ENCODE results near the gene BRDT. TPM values are rescaled to one million over a fixed set of nuclear protein-coding genes. Genes with fewer than 3 reads are reported as not detected.

BRDT gene
- total and polyA plus RNA-seq, 4 donors = 0.15 TPM; not detected in 3

GRCh38 chr1:91981996-91982609 is 32.9 kb downstream of the BRDT start:
- 43 to 46% methylated on average over 1 of the region's 1 CpG for WGBS, 2 donors
- peaks cover 0 to 5% (median 0%) of the 10 kb centered on the region in 5 donors for H3K4me1 ChIP-seq (ENCODE audit: control insufficient read depth in 5 of 5, insufficient read depth in 5 of 5, low read length in 5 of 5)

GRCh38 chr1:91993256-91993655 is 44.1 kb downstream of the BRDT start:
- Histone ChIP-seq H3K9ac (ENCODE audit: insufficient read depth in 1 of 2, low read length in 2 of 2) (no peak overlapping the region), H3K36me3 (ENCODE audit: control insufficient read depth in 4 of 4, insufficient read depth in 4 of 4, low read length in 4 of 4) (no peaks in the 10 kb centered on the region), H3K9me3 (ENCODE audit: control insufficient read depth in 4 of 4, insufficient read depth in 3 of 4, low read length in 3 of 4) (no peaks in the 10 kb centered on the region), H3K27me3 (ENCODE audit: control insufficient read depth in 3 of 3, insufficient read depth in 3 of 3, low read length in 2 of 3) (no peaks in the 10 kb centered on the region), H3K4me1 (ENCODE audit: control insufficient read depth in 5 of 5, insufficient read depth in 5 of 5, low read length in 5 of 5) (peaks cover 0 to 3% (median 0%) of the 10 kb centered on the region in 5 donors), H3K4me3 (no peak overlapping the region), H3K27ac (ENCODE audit: low read depth in 1 of 2, low read length in 1 of 2) (no peak overlapping the region)
- ATAC-seq (ENCODE audit: insufficient read depth, low FRiP score) (no peak), DNase-seq (no peak)
- 95 to 100% methylated on average over 1 of the region's 1 CpG for WGBS, 2 donors
- no peak for TF ChIP-seq CTCF (IDR thresholded peaks at IDR 0.05; ENCODE audit: control extremely low read depth, extremely low read depth)

More at GRCh38 chr1:91981996-91982609, 32.9 kb downstream of the BRDT start:
- no peak for ATAC-seq (ENCODE audit: insufficient read depth, low FRiP score)
- Histone ChIP-seq H3K9ac (ENCODE audit: insufficient read depth in 1 of 2, low read length in 2 of 2) (no peak overlapping the region), H3K4me3 (no peak overlapping the region), H3K36me3 (ENCODE audit: control insufficient read depth in 4 of 4, insufficient read depth in 4 of 4, low read length in 4 of 4) (no peaks in the 10 kb centered on the region), H3K27ac (ENCODE audit: low read depth in 1 of 2, low read length in 1 of 2) (no peak overlapping the region), H3K27me3 (ENCODE audit: control insufficient read depth in 3 of 3, insufficient read depth in 3 of 3, low read length in 2 of 3) (no peaks in the 10 kb centered on the region), H3K9me3 (ENCODE audit: control insufficient read depth in 4 of 4, insufficient read depth in 3 of 4, low read length in 3 of 4) (no peaks in the 10 kb centered on the region)
- no peak for TF ChIP-seq CTCF (IDR thresholded peaks at IDR 0.05; ENCODE audit: control extremely low read depth, extremely low read depth)
- DNase-seq = peak in 2 of 3 donors; percentile 1 to 6

- H3K4me1 ChIP-seq (ENCODE audit: control insufficient read depth in 5 of 5, insufficient read depth in 5 of 5, low read length in 5 of 5) = no peaks in the 10 kb centered on the region
- H3K27ac ChIP-seq (ENCODE audit: low read depth in 1 of 2, low read length in 1 of 2) = no peak overlapping the region
- ATAC-seq (ENCODE audit: insufficient read depth, low FRiP score) (no peak), DNase-seq (peak; percentile 46 to 82 (median 74))
- H3K9me3 ChIP-seq (ENCODE audit: control insufficient read depth in 4 of 4, insufficient read depth in 3 of 4, low read length in 3 of 4) = no peaks in the 10 kb centered on the region
- no peak overlapping the region for H3K9ac ChIP-seq (ENCODE audit: insufficient read depth in 1 of 2, low read length in 2 of 2)
- H3K4me3 ChIP-seq = no peak overlapping the region
- WGBS, 2 donors = 91% methylated on average over 1 of the region's 1 CpG
- no peaks in the 10 kb centered on the region for H3K27me3 ChIP-seq (ENCODE audit: control insufficient read depth in 3 of 3, insufficient read depth in 3 of 3, low read length in 2 of 3)
- no peaks in the 10 kb centered on the region for H3K36me3 ChIP-seq (ENCODE audit: control insufficient read depth in 4 of 4, insufficient read depth in 4 of 4, low read length in 4 of 4)
- TF ChIP-seq CTCF (IDR thresholded peaks at IDR 0.05; ENCODE audit: control extremely low read depth, extremely low read depth) = peak; percentile 41
These were observed 48.5 kb downstream of the BRDT start for GRCh38 chr1:91997607-91998195.

Data from lung (tissue), 12 donors.